GM12874 (cell line): ENCODE measurements around the gene RUNX1.

Experiments used
- CTCF ChIP-seq: IDR thresholded peaks from 2 replicates; pipeline ENCODE4 v1.5.1; 2011; ENCODE audit warnings: low read depth, mild to moderate bottlenecking, control low read depth, low read length, moderate library complexity; ENCODE audit not compliant: insufficient read depth

The RUNX1 gene

GRCh38 chr21:34889320-34889675 is 159.8 kb downstream of the RUNX1 start:
- no peak for TF ChIP-seq CTCF

GRCh38 chr21:34888569-34889319 is 160.4 kb downstream of the RUNX1 start:
- no peak for TF ChIP-seq CTCF

DNA sequence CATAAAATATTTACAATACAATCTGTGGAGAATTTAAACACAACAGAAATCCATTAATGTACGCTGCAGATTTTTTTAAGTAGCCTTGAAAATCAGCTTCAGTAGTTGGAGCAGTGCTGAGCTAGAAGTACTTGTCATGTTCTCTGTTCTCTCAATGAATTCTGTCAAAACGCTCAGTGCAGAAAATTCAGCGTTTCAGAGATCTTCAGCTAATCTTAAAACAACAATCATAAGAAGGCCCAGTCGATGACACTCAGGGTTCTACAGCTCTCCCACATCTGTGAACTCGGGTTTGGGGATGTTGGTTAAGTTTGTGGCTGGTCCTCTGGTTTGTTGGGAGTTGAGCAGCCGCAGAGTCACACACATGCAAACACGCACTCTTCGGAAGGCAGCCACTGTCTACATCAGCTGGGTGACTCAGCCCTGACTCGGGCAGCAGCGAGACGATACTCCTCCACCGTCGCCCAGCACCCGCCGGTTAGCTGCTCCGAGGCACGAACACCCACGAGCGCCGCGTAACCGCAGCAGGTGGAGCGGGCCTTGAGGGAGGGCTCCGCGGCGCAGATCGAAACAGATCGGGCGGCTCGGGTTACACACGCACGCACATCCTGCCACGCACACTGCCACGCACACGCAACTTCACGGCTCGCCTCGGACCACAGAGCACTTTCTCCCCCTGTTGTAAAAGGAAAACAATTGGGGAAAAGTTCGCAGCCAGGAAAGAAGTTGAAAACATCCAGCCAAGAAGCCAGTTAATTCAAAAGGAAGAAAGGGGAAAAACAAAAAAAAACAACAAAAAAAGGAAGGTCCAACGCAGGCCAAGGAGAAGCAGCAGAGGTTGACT is 161.2 kb downstream of the RUNX1 start:
- no peak for TF ChIP-seq CTCF

DNA sequence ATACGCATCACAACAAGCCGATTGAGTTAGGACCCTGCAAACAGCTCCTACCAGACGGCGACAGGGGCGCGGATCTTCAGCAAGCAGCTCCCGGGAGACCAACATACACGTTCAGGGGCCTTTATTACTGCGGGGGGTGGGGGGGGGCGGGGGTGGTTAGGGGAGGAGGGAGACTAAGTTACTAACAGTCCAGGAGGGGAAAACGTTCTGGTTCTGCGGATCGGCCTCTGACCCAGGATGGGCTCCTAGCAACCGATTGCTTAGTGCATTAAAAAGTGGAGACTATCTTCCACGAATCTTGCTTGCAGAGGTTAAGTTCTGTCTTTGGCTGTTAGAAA is 162.0 kb downstream of the RUNX1 start:
- no peak for TF ChIP-seq CTCF

DNA sequence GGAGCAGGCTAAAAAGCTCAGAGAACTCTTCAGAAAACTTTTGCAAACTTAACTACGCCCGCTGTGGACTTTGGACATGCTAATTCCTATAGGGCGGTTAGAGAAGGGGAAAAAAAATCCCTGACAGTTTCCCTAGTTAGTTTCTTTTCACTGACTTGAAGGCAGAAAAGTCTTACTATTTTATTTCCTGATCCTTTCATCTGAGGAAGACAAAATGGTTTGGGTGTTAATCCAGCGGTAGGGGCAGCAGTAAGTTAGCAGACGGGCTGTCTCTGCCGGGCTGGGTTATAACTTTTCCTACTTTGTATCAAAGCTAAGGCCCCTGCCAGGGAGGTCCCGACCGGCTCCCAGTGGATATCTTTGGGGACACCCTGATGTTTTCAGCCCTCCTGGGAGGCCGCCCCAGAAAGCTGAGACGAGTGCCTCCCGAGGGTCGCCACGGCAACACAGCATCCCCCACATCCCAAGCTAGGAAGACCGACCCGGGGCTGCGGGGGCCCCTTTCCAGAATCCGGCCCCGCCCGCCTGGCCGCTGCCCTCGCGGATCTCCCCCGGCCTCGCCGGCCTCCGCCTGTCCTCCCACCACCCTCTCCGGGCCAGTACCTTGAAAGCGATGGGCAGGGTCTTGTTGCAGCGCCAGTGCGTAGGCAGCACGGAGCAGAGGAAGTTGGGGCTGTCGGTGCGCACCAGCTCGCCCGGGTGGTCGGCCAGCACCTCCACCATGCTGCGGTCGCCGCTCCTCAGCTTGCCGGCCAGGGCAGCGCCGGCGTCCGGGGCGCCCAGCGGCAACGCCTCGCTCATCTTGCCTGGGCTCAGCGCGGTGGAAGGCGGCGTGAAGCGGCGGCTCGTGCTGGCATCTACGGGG is 162.6 kb downstream of the RUNX1 start:
- TF ChIP-seq CTCF: no peak

DNA sequence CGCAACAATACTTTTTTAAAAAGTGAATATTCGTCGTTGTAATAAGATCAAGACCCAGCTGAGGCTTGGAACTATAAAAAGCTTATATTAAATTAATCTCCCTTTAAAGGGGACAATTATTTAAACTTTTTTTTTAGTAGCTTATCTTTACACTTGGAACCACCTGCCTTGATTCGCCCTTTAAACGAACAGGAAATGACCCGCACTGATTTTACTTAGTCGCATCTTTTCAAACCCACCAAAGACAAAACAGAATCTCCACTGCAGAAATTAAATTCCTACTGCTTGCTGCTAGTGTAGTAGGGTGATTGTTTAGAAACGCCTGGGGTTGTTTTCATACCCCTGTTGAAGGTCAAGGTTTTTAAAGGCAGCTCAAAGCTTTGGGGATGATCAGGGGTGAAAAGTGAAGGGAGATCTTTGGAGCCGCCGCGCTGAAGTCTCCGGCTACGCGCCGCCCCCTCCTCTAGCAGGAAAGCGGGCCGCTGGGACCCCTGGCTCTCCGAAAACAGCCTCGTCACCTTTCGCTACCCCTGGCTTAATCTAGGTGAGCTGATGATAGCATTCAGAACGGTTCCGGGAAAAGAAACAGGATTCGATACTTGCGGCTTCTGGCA is 163.4 kb downstream of the RUNX1 start:
- no peak for TF ChIP-seq CTCF
